ENCODE results near the gene SV2B.

GRCh38 chr15:91263632-91264531, 163.8 kb downstream of the SV2B start:
- TF ChIP-seq, protein P1, sequence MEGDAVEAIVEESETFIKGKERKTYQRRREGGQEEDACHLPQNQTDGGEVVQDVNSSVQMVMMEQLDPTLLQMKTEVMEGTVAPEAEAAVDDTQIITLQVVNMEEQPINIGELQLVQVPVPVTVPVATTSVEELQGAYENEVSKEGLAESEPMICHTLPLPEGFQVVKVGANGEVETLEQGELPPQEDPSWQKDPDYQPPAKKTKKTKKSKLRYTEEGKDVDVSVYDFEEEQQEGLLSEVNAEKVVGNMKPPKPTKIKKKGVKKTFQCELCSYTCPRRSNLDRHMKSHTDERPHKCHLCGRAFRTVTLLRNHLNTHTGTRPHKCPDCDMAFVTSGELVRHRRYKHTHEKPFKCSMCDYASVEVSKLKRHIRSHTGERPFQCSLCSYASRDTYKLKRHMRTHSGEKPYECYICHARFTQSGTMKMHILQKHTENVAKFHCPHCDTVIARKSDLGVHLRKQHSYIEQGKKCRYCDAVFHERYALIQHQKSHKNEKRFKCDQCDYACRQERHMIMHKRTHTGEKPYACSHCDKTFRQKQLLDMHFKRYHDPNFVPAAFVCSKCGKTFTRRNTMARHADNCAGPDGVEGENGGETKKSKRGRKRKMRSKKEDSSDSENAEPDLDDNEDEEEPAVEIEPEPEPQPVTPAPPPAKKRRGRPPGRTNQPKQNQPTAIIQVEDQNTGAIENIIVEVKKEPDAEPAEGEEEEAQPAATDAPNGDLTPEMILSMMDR (IDR thresholded peaks at IDR 0.05): no peak
- no peak for TF ChIP-seq BHLHE40 (IDR thresholded peaks at IDR 0.05; ENCODE audit: low read depth, low read length)
- TF ChIP-seq TFCP2L1 (CRISPR knock-in tag; IDR thresholded peaks at IDR 0.05): no peak
